B cell (primary cell): ENCODE data around the gene CBARP. TPM values are rescaled to one million over a fixed set of nuclear protein-coding genes. Genes with fewer than 3 reads are reported as not detected.
A peak's percentile ranks its signal among the peaks of the same experiment; 100 is the strongest.
"Not testable (repeated sequence)": the region's sequence is repeated elsewhere in the genome, so short reads cannot be mapped to it uniquely, and the experiment has no call there.

ENCODE experiments used
- ATAC-seq: fragments of 200-7000 bp; cut with Tn5 transposase; one replicate; pipeline ENCODE4 v1.10.0; 2021; ENCODE audit warnings: low read depth, mild to moderate bottlenecking, moderate number of reproducible peaks, moderate library complexity
- CTCF ChIA-PET: fragments of 350-600 bp; sonication (Branson Sonifier 250); formaldehyde crosslinking; loops from one replicate; lab custom pipeline; 2021; ENCODE audit warnings: antibody characterized with exemption, inconsistent platforms; lab: Charles Lee
- POLR2A ChIA-PET: fragments of 350-600 bp; sonication (Branson Sonifier 250); formaldehyde crosslinking; loops from one replicate; lab custom pipeline; 2021; ENCODE audit warnings: antibody characterized with exemption; lab: Charles Lee
- DNase-seq: peaks from one replicate; pipeline ENCODE4 v3.0.0; 2013
- H2AFZ ChIP-seq: 2 replicates; pipeline ENCODE4 v1.6.1; 2012; ENCODE audit warnings: mild to moderate bottlenecking, low read depth, low read length; ENCODE audit not compliant: insufficient read depth, poor library complexity, severe bottlenecking
- H3K27ac ChIP-seq, 2 donors: 1 replicate in 1 of 2; 2 replicates in 1 of 2; pipeline ENCODE4 v1.5.1; 2012 to 2013; ENCODE audit warnings: low read length in 2 of 2, mild to moderate bottlenecking in 2 of 2, moderate library complexity in 1 of 2
- H3K27me3 ChIP-seq, 4 experiments: fragments of 200-600 bp in 1 of 4; sonication (generic) in 1 of 4; replicated peaks in 1 of 4; 1 replicate in 2 of 4; 2 replicates in 2 of 4; pipeline versions ENCODE4 v1.6.1 to v1.7.0; 2013 to 2016; ENCODE audit warnings: low read length in 3 of 4, mild to moderate bottlenecking in 2 of 4, mixed read lengths in 1 of 4, moderate library complexity in 1 of 4; ENCODE audit not compliant: insufficient read depth in 4 of 4, control insufficient read depth in 3 of 4; ENCODE audit errors: control extremely low read depth in 1 of 4
- H3K36me3 ChIP-seq, 2 experiments: replicated peaks in 1 of 2; 1 replicate in 1 of 2; 2 replicates in 1 of 2; pipeline versions ENCODE4 v1.6.1 to v1.7.1; 2013; ENCODE audit warnings: low read length in 1 of 2; ENCODE audit not compliant: insufficient read depth in 2 of 2, control insufficient read depth in 1 of 2; ENCODE audit errors: control extremely low read depth in 1 of 2, extremely low read depth in 1 of 2
- H3K4me1 ChIP-seq, 2 donors: fragments of 200-600 bp in 1 of 2; sonication (generic) in 1 of 2; 1 replicate in 1 of 2; 2 replicates in 1 of 2; pipeline versions ENCODE4 v1.5.1 to v1.6.1; 2013 to 2017; ENCODE audit warnings: low read length in 2 of 2; ENCODE audit not compliant: control insufficient read depth in 2 of 2, insufficient read depth in 2 of 2
- H3K4me2 ChIP-seq: replicated peaks from 2 replicates; pipeline ENCODE3; 2012; ENCODE audit warnings: mild to moderate bottlenecking, low read depth, low read length; ENCODE audit not compliant: poor library complexity, severe bottlenecking
- H3K4me3 ChIP-seq, 5 experiments: fragments of 200-600 bp in 1 of 5; sonication (generic) in 1 of 5; 1 replicate in 3 of 5; 2 replicates in 2 of 5; pipeline versions ENCODE4 v1.5.1 to v1.7.0; 2011 to 2016; ENCODE audit warnings: low read length in 4 of 5, mild to moderate bottlenecking in 4 of 5, low read depth in 2 of 5, control low read depth in 1 of 5, moderate library complexity in 1 of 5; ENCODE audit not compliant: insufficient read depth in 1 of 5; ENCODE audit errors: control extremely low read depth in 1 of 5, extremely low read depth in 1 of 5
- H3K79me2 ChIP-seq: fragments of 200-600 bp; sonication (generic); one replicate; pipeline ENCODE4 v1.6.0; 2016; ENCODE audit warnings: low read length; ENCODE audit not compliant: control insufficient read depth, insufficient read depth
- H3K9ac ChIP-seq: fragments of 200-600 bp; sonication (generic); 2 replicates; pipeline ENCODE4 v1.6.1; 2017; ENCODE audit warnings: mild to moderate bottlenecking, low read length, moderate library complexity
- H3K9me3 ChIP-seq, 3 donors: one replicate each; pipeline versions ENCODE4 v1.6.1 to v1.7.1; 2013; ENCODE audit warnings: low read length in 2 of 3; ENCODE audit not compliant: control insufficient read depth in 2 of 3, insufficient read depth in 1 of 3; ENCODE audit errors: control extremely low read depth in 1 of 3
- H4K20me1 ChIP-seq: 2 replicates; pipeline ENCODE4 v1.6.0; 2012; ENCODE audit warnings: mild to moderate bottlenecking, low read length; ENCODE audit not compliant: insufficient read depth, control insufficient read depth, poor library complexity, severe bottlenecking
- H3K27ac Mint-ChIP-seq: one replicate; pipeline ENCODE4 v1.8.0; 2021; ENCODE audit warnings: mixed read lengths
- H3K27me3 Mint-ChIP-seq: one replicate; pipeline ENCODE4 v1.8.0; 2021; ENCODE audit warnings: mixed read lengths
- H3K4me1 Mint-ChIP-seq: one replicate; pipeline ENCODE4 v1.8.0; 2021; ENCODE audit warnings: mixed read lengths
- H3K4me3 Mint-ChIP-seq: one replicate; pipeline ENCODE4 v1.8.0; 2021; ENCODE audit warnings: mixed read lengths
- H3K9me3 Mint-ChIP-seq: one replicate; pipeline ENCODE4 v1.8.0; 2022; ENCODE audit warnings: mixed read lengths; ENCODE audit not compliant: insufficient read depth
- EZH2 ChIP-seq: IDR thresholded peaks from 2 replicates; pipeline ENCODE4 v1.6.1; 2012; ENCODE audit warnings: borderline replicate concordance, low read depth, mild to moderate bottlenecking, moderate library complexity, low read length; ENCODE audit not compliant: insufficient read depth, poor library complexity, severe bottlenecking
- WGBS: methylation state at CpG from one replicate; pipeline ENCODE4 v1.1.5; 2013; ENCODE audit warnings: missing lambda C conversion rate; ENCODE audit not compliant: insufficient coverage; 5-methylcytosine and 5-hydroxymethylcytosine counted together
- intact Hi-C: fragments of 100-400 bp; cut with micrococcal nuclease; formaldehyde crosslinking; loops from one replicate; pipeline ENCODE4 v1.10.0; 2022
- polyA plus RNA-seq: library from polyadenylated mRNA; depleted of rRNA; stranded (reverse); fragments of >200 nt; gene quantifications from 2 replicates; pipeline ENCODE4 v1.2.3, GENCODE V29; 2012
- total RNA-seq, 2 donors: library from RNA; stranded (reverse); fragments of 120-200 nt in 1 of 2; gene quantifications; 1 replicate in 1 of 2; 2 replicates in 1 of 2; pipeline versions ENCODE4 v1.2.3 to v1.2.4, GENCODE V29; 2013 to 2022
- TF ChIP-seq, protein P1 (sequence below): fragments of 200-600 bp; IDR thresholded peaks from one replicate; pipeline ENCODE4 v1.8.0; 2022; ENCODE audit warnings: antibody characterized with exemption, mild to moderate bottlenecking

The CBARP gene
- total and polyA plus RNA-seq, 2 donors (not counting 1 experiment from before 2014, with no cell fraction given) = not detected

DNA sequence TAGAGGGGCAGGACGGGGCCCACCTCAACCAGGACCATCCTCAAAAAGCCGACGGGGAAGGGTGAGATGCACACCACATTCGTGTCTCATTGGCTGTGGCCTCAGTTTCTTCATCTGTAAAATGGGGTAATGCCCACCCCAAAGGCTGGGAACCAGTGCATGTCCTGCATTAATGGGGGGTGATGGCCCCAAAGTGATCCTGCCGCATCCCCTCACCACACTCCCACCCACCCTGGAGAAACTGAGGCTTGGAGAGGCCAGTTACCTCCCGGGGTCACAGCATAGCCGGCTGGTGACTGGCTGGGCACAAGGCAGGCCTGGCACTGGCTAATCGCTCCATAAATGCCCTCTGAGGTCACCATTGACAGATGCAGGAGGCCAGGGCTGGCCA, 9.9 kb upstream of the CBARP start:
- TF ChIP-seq, protein P1, sequence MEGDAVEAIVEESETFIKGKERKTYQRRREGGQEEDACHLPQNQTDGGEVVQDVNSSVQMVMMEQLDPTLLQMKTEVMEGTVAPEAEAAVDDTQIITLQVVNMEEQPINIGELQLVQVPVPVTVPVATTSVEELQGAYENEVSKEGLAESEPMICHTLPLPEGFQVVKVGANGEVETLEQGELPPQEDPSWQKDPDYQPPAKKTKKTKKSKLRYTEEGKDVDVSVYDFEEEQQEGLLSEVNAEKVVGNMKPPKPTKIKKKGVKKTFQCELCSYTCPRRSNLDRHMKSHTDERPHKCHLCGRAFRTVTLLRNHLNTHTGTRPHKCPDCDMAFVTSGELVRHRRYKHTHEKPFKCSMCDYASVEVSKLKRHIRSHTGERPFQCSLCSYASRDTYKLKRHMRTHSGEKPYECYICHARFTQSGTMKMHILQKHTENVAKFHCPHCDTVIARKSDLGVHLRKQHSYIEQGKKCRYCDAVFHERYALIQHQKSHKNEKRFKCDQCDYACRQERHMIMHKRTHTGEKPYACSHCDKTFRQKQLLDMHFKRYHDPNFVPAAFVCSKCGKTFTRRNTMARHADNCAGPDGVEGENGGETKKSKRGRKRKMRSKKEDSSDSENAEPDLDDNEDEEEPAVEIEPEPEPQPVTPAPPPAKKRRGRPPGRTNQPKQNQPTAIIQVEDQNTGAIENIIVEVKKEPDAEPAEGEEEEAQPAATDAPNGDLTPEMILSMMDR = no peak
- no peak for TF ChIP-seq EZH2
- Histone ChIP-seq H3K4me2 (peak overlapping the region; percentile 99), H3K27ac (peak overlapping the region; percentile 84 to 90), H3K27me3 (no peaks in the 10 kb centered on the region), H3K9me3 (no peaks in the 10 kb centered on the region), H3K79me2 (peaks cover 37% of the 10 kb centered on the region), H2AFZ (no peak overlapping the region), H3K9ac (peak overlapping the region; percentile 88), H4K20me1 (peaks cover 37% of the 10 kb centered on the region), H3K4me3 (peak overlapping the region in 4 of 5 experiments; percentile 41 to 71 (median 62)), H3K4me1 (peaks cover 24 to 52% of the 10 kb centered on the region in 2 donors), H3K36me3 (peaks cover 0 to 10% of the 10 kb centered on the region in 2 experiments)
- WGBS = 61% methylated on average over 5 of the region's 8 CpGs
- intact Hi-C loops = loop anchor here (10.0 kb wide), 3 partner anchors 223 to 1937 kb away; partner anchors contain the start of genes CNN2, NCLN, RNU6-2 and TMEM259
- Mint-ChIP-seq H3K27ac (peak overlapping the region; percentile 53), H3K4me3 (peak overlapping the region; percentile 41), H3K27me3 (no peaks in the 10 kb centered on the region), H3K4me1 (peaks cover 25% of the 10 kb centered on the region), H3K9me3 (no peaks in the 10 kb centered on the region)
- ChIA-PET CTCF (interaction anchor here (8.0 kb wide), 1 partner anchor 17 kb away, joined by 658 read pairs; the partner anchor contains the start of gene CIRBP), POLR2A (interaction anchor here (7.8 kb wide), 1 partner anchor 17 kb away, joined by 402 read pairs; the partner anchor contains the start of gene CIRBP)
- no peak for ATAC-seq
- no peak for DNase-seq

DNA sequence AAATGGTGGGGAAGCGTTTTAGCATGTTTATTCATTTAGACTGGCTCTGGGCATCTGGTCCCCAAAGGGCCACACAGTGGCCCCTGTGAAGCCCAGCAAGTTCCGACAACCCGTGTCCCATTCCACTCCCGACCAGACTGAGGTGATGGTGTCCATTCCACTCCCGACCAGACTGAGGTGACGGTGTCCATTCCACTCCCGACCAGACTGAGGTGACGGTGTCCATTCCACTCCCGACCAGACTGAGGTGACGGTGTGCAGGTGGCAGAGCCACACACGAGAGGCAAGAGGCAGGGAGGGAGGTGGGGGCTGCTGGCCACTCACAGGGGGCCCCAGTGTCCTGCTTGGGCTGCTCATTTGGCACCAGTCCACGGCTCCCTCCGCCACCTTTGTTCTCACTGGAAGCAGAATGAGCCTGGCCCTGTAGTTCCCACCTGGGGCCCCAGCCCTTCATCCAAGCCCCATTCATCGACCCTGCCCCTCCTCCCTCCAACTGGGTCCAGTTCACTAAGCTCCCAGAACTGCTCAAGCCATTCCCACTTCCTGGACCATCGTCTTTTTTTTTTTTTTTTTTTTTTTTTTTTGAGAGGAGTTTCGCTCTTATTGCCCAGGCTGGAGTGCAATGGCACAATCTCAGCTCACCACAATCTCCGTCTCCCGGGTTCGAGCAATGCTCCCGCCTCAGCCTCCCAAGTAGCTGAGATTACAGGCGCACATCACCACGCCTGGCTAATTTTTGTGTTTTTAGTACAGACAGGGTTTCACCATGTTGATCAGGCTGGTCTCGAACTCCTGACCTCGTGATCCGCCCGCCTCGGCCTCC, 8.7 kb upstream of the CBARP start:
- H3K4me2 ChIP-seq, H3K9me3 ChIP-seq, H3K4me3 ChIP-seq, ATAC-seq, H3K36me3 ChIP-seq, H2AFZ ChIP-seq, H3K27ac ChIP-seq, H3K9me3 Mint-ChIP-seq, H3K27me3 ChIP-seq, H3K9ac ChIP-seq, H3K27me3 Mint-ChIP-seq: not testable (repeated sequence)
- CTCF ChIA-PET = interaction anchor here (0.5 to 8.0 kb wide), 4 partner anchors 19 to 126 kb away, joined by 4 to 658 read pairs (median 42); partner anchors contain the start of genes CIRBP and FAM174C
- peak overlapping the region; percentile 26 for H3K4me3 Mint-ChIP-seq
- DNase-seq = peak; percentile 42
- peak overlapping the region; percentile 61 for H3K27ac Mint-ChIP-seq
- intact Hi-C loops = loop anchor here (10.0 kb wide), 3 partner anchors 222 to 1938 kb away; partner anchors contain the start of genes CNN2, NCLN, RNU6-2 and TMEM259
- WGBS = 89% methylated on average over 19 of the region's 27 CpGs
- Histone ChIP-seq H4K20me1 (peaks cover 25% of the 10 kb centered on the region), H3K79me2 (peaks cover 36% of the 10 kb centered on the region), H3K4me1 (peaks cover 27 to 49% of the 10 kb centered on the region in 2 donors)
- POLR2A ChIA-PET = interaction anchor here (0.6 to 7.8 kb wide), 6 partner anchors 8 to 40 kb away, joined by 5 to 402 read pairs (median 12); partner anchors contain the start of genes CIRBP and FAM174C
- peaks cover 26% of the 10 kb centered on the region for H3K4me1 Mint-ChIP-seq
